Activated CD4-positive, alpha-beta T cell treated with anti-CD3 and anti-CD28 coated beads, Interleukin-2, Interleukin-4, amounts not matched to agents 100 ng/mL and 50 ng/mL, durations not matched to agents 16 hours and 8 hours (primary cell): ENCODE measurements around the gene CCNB3.

Experiments used
- DNase-seq: peaks from one replicate; pipeline ENCODE4 v3.0.0-alpha.2; 2020; ENCODE audit warnings: low spot score

Gene CCNB3

GRCh38 chrX:50343917-50344316 is 139.4 kb downstream of the CCNB3 start:
- DNase-seq: no peak

GRCh38 chrX:50372966-50373365 is 168.4 kb downstream of the CCNB3 start:
- DNase-seq: no peak

GRCh38 chrX:50375481-50376267 is 171.1 kb downstream of the CCNB3 start:
- no peak for DNase-seq

- no peak for DNase-seq
Measured at GRCh38 chrX:50381729-50382415, 177.3 kb downstream of the CCNB3 start.

- DNase-seq: no peak
Measured at GRCh38 chrX:50386520-50386919, 182.0 kb downstream of the CCNB3 start.

GRCh38 chrX:50393902-50394301 is 189.3 kb downstream of the CCNB3 start:
- no peak for DNase-seq
